HG03520 (cell line): Measurements from ENCODE around the gene AHNAK.
A peak's percentile ranks its signal among the peaks of the same experiment; 100 is the strongest.
"Not testable (repeated sequence)": the region's sequence is repeated elsewhere in the genome, so short reads cannot be mapped to it uniquely, and the experiment has no call there.

Experiments
- ATAC-seq: cut with Tn5 transposase; IDR thresholded peaks from one replicate; pipeline ENCODE4 v1.9.1; 2021; ENCODE audit warnings: mild to moderate bottlenecking, moderate library complexity; ENCODE audit not compliant: unreplicated experiment

The AHNAK gene

DNA sequence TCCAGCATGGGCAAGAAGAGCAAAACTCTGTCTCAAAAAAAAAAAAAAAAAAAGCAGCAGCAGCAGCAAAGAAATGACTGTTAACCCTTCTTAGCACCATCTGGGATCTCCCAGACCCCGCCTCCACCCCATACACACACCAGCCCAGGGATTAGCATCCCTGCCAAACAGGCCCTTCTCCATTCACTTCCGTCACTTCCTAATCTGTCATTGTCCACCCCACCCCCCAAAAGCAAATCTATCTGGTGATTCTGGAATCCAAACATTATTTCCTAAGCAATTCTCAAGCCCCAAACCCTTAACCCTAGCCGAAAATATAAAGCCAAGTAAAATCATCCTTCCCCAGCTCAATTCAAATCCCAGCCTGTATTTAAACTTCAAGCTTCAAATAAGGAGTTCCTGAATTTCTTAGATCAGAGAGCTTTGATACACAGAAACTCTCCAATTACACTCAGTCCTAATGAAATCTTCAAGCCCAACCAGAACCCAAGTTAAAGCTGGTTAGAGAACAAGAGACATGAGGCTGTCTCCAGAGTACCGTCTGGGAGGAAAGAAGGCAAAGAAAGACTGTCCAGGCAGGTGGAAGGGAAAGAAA is 6.0 kb upstream of the AHNAK start:
- ATAC-seq = no peak

DNA sequence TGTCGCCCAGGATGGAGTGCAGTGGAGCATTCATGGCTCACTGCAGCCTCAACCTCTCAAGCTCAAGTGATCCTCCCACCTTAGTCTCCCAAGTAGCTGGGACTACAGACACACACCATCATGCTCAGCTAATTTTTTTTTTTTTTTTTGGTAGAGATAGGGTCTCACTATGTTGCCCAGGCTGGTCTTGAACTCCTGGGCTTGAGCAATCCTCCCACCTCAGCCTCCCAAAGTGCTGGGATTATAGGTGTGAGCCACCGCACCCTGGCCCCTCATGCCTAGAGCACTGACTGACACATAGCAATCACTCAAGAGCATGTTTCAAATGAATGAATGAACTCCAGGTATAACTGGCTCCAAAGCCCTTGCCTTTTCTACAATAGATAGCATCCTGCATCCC is 3.9 kb upstream of the AHNAK start:
- not testable (repeated sequence) for ATAC-seq

DNA sequence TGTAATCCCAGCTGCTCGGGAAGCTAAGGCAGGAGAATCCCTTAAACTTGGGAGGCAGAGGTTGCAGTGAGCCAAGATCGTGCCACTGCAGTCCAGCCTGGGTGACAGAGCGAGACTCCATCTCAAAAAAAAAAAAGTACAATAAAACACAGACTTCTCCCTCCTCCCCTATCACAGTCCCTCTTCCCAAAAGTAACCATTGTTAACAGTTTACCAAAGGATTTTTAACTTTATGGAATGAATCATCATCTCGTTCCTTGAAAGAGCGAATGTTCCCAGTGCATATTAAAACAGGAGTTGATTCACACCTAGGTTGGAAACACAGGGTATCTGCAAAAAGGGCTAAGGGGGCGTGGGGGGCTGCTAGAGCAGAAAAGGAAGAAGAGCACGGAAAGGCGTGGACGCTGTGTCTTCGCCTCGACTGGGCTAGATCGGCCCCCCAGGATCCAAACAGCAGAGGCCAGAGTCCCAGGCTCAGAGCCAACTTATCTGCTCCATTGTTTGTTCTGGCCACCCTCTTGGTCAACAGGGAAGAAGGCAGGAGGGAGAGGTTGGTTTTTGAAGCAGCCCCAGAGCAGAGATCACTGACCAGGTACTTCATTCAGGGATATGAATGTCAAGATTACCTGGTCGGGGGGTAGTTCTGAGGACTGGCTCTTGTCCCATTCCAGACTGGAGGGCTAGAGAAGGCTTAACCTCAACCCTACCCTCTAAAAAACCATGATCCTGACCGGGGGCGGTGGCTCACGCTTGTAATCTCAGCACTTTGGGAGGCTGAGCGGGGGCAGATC is 2.1 kb upstream of the AHNAK start:
- no peak for ATAC-seq

DNA sequence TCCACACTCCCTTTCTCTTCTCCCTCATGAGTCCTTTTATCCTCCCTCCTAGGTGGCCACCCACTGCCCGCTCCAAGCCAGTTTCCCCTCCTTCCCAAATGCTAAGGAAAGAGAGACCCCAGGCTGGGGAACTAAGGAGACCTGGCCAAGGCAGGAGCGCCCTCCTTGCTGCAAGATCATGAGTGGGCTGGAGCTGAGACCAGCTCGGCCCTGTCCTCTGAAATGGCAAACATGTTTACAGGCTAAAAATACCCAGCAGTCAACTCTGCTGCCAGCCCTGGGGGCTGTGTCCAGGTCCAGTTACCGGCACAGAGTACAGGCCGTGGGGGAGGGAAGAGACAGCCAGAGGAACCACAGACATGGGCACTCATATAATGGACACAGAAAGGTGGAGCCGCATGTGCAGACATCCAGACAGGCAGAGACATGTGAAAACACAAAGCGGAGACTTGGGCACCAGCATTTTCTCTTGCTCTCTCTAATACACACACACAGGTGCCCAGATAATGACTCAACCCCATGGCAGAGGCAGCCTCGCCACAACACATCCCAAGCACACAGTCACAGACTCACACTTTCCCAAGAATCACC is 1.2 kb upstream of the AHNAK start:
- ATAC-seq = no peak

DNA sequence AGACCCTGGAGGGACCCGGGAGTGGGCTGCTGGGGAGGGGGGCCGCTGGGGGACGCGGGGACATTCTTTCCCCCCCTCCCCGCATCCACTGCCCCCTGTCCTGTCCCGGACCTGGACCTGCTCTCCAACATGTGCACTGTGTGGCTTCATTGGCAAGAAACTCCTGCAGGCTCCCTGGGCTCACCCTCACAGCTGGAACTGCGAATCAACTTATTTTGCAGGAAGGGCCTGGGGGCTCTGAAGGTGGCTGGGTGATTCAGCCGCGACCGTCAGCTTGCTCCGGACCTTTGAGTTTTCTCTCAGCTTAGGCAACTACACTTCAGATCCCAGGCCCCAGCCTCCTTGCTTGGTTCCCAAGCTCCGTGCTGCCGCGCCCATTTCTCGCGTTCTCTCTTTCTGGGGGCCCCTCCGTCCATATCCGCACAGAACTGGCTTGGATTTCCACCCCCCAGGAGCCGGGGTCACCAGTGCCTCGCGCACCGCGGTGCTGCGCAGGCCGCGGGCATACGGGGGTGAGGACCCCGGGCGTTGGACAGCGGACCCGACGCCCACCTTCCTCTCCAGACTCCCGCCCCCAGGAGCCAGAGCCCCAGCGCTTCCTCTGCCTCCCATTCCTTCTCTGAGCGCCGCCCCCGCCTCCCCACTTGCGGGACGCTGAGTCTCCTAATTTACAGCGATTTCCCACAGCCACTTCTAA is 471 bp upstream of the AHNAK start:
- no peak for ATAC-seq

DNA sequence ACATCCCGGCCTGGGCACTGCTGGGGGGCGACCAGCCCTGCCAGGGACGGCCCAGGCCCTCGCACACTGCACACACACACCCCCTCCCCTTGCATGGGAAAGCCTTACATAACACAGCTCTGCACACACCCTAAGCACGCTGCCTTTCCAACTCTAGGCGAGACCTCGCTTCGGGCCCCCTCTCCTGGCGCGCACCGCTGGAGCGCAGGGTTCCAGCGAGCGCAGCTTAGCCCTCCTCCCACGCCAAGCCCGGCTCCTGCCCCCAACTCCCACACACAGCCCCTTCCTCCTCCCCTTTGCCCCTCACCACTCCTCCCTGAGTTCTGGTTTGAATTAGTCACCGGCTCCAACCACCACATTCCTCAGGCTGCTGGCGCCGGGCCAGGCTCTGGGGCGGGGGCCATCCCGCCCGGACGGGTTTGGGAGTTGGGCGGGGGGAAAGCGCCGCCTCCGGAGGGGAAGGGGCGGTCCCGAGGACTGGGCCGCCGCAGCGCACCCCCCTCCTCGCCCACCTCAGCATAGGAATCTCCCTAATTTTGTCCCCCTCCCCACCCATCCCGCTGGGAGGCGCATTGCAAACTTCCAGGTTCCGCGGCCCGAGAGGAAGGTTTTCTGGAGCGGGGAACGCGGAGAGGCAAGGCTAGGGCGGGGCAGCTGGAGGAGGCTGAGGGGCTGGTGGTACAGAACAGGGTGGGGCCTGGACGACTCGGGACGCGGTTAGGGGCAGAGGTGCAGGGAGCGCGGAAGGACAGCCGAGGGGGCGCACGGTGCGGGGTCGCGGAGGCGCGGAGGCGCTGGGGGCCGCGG is 966 bp downstream of the AHNAK start:
- no peak for ATAC-seq

DNA sequence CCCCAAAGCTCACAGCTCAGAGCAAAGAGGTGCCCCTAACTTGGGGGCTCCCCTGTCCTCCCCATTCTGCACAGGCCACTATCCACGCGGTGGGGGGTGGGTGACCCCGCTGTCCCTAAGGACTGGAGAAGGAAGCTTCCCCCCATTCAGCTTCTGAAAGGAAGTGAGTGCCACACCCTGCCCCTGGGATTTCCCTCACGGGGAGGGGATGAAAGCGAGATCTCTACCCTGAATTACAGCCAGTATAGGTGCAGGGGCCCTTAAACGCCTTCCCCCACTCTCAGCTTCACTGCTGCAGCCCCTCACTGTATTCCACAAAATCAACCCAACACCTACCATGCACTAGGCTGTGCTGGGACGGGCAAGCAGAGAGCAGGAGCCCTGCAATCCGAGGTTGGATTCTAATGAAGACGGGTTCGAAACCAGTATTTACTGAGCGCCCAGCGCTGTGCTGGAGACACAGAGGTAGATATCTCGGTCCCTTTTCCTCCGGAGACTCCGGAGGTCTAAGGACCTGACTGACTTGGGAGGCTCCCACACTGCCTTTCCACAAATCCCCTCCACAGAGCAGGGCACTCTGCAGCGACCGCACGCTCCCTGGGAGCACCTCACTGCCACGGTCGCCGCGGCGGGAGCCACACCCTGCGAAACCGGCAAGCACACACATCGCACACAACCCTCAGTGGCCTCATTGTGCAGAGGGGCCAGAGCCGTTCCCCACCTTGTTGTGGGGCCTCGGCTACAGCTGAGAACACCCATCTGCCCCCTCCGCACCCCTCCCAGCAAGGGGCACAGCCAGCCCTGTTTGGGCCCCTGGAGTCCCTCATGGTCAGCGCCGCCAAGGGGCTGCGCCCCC is 1.8 kb downstream of the AHNAK start:
- no peak for ATAC-seq

DNA sequence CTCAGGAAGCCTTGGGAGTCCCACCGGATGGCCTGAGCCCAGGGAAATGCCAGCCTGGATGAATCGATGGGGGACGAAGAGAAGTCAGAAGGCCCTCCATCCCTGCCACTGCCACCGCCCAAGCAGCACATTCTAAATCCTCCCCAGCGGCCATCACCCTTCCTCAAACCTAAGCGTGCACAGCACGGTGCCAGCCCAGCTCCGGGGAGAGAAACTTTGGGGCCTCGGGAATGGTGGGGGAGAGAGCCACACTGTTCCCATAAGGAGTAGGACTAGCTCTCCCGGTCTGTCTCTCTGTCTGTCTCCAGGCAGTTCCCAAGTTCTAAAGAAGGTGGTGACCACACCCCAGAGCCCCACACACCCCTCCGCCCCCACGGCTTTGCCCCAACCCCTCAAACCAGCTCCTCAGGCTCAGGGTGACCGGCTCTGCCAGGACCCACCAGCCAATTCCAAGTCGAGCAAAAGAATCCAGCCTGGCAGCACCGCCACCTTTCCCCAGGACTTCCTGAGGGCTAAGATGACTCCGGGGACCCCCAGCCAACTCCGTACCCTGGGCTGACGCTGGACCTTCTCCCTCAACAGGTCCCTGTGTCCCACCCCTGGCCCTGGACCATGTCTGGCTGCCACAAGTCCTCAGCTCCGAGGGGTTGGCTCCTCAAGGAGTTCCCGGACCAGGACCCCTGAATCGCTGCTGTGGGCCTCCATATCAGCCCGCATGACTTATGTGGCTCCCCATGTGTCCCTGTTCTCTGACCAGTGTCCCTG is 2.7 kb downstream of the AHNAK start:
- ATAC-seq = no peak

DNA sequence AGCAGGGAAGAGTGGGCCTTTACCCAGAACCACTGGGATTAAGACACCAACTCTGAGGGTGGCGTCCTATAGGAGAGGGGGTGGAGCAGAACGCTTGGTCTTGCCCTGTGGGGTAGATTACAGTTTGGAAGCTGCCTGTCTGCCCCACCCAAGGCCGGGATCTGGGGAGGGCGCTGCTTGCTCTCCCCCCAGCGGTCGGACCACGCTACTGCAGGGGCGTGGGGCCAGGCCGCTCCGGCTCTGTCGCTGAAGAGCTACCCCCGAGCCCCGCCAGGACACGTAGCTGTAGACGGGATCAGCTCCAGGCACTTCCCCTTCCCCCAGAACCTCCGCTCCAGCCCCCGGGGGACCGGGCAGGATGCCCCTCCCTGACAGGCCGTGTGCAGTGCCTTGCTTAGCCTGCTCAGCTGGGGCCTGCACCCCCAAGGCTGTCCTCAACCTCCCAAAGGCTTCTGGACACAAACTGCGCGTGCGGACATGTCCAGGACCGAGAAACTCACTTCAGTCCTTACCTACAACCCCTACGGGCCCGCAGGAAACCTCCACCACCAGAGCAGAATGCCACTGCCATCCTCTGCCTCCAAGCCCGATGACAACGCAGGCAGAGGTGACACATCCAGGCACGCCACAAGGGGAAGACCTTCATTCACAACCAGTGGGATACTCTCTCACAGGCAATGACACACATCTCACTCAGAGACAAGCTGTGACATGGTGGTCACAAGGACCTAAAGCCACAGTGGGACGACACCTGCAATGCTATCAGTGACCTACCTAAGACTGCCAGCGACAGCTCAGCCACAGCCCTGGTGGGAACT is 3.6 kb downstream of the AHNAK start:
- no peak for ATAC-seq

DNA sequence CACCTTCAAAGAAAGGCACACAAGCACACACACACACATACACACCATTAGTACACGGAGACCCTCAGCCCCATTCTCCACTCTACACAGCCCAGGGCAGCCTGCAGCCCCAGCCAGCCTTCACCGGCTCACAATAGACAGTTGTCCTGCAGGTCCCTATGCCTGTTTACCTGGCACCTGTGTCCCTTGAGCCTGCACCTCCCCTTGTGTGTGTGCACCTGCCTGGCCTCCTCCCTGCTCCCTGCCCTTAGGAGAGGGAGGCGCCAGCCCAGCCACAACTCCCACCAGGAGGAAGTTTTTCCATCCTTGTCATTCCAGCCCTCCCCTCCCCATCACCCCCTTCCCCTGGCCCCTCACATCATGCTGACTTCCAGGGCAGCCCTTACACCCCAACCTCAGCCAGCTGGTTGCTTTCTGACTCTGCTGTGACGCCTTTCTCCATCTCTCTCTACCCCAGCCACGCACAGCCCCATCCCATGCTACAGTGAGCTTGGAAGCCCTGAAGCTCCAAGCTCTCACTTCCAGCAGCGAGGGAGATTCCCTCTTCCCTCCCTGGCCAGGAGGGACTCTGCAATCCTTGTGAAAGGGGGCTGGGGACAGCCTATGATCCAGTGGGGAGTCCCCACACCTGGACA is 4.4 kb downstream of the AHNAK start:
- ATAC-seq = no peak

DNA sequence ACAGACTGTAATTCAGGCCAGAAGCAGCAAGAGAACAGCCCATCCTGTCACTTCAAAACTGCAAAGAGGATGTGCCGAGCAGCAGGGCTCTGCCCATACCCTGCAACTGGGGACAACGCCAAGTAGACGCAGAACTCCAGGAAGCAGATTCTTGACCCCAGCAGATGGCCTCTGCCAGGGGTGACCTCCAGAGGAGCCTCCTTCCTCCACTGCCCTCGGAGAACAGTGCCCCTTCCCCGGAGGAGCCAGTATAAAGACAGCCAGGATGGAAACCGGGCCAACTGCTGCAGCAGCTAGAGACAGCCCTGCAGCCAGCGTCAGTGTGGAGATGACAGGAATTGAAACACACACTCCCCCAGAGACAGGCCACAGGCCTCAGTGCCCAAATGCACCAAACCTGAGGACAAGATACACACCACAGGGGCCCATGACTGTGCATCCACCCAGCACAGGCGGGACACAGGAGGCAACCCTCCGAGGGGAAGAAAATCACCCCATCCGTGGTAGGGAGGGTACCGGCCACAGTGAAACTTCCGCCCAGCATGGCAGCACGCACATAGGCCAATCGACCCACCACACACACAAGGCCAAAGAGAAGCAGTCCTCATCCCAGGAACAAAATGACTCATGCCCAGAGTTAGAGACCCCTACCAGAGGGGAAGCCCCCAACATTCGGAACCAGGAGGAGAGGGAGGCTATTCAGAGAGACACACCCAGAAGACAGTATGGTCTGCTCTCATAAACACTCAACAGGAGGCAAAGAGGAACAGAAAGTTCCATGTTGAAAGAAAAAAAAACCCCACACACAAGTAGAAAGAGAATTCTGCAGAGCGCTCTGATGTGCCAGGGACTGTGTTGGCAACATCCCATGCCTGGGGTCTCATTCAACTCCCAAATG is 5.6 kb downstream of the AHNAK start:
- ATAC-seq = peak; percentile 31

DNA sequence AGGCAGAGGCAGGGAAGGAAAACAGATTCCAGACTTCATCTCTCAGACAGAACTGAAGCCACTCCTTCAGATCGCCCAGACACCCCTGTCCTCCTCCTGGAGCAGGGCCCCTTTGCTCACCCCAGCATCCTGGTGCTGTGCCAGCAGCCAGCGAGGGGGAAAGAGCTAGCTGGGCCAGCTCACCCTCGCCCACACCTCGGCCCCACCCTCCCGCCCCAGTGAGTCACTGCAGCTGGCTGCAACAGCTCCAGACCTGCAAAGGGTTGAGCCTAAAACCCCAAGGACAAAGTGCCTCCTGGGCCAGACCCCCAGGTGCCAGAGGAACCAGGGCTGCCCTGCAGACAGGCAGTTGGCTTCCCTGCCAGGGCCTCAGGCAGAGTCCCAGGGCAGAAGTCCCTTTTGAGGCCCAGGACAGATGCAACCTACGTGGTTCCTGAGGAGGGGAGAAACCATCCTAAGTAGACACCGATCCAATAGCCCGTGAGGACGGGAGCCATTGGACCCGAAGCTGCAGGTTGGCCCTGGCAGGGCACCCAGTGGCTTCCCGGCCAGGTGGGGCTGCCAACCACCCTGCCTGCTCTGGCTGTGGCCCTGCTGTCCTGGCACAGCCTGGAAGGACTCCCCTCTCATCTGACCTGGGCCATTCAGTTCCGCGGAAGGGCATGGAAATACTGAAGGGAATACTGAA is 7.2 kb downstream of the AHNAK start:
- no peak for ATAC-seq

DNA sequence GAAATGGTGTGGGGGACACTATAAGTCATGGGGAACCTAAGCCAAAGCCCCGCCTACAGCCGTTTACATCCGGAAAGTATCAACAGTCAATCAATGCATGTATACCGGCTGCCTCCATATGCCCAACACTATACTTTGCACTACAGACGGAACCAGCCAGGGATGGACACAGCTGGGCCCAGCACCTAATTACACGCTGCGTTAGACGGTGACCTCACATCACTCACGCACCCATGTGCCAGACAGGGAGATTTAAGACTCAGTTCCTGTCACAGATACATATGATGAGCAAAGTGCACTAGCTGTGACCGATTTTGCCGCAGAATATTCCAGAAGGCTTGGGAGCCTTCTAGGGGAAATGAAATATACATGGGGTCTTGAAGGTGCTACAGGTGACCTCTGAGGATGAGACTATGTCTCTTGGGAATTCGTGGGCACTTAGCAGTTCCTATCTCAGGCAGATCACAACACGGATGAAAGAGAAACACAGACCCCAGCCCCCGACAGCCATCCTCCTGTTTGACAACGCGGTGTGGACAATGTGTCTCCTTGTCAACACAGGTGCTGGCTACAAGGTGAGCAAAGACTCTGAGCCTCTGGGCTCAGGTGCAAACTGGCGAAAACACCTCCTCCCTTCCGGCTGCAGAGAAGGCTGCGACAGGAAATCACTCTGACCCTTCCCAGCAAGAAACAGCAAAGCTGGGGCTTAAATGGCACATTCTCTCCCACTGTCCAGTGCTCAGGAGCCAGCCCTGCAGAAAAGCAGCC is 8.0 kb downstream of the AHNAK start:
- no peak for ATAC-seq

DNA sequence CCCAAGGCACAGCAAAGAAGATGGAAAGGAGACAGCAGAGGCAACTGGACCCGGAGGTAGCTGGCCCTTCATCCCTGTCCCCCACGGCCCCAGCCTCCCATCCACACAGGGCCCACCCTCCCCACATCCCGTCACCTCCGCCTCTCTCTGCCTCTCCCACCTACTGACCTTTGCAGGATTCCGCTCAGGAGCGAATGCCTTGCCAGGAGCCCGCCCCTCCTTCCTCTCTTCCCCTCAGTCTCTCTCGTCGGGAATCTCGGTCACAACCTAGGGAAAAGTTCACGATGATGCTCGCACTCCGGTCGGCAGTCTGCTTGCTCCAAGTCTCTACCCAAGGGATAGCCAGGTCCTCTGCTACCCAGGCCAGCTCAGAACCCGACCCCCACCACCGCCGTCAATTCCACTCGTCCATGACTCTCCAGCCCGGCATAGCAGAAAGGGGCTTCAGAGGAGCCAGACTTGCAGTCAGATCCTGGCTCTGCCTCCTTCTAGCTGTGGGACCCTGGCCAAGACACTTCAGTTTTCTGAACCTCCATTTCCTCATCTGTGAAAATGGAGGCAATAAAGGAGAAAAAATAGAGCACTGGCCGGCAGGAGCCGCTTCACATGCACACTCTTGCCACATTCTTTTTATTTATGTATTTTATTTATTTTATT is 10.2 kb downstream of the AHNAK start:
- ATAC-seq = no peak

DNA sequence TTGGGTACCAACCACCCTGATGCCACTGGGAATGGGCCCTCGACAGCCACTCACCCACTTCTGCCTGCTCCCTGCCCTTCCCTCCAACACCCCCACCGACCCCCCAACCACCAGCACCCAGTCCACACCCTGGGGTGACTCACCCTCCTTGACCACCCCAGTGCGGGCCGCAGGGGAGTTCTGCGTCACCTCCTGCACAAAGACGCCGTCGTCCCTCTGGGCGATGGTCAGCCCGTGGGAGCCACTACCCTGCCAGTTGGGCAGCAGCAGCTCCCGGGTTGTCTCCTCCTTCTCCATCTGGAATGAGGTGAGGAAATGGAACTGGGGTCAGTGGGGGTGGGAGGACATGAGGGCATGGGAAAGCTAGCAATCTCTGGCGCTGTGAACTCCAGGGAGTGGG is 10.8 kb downstream of the AHNAK start:
- ATAC-seq = no peak
